HepG2 (cell line): ENCODE data around the gene DUSP22. TPM values are rescaled to one million over a fixed set of nuclear protein-coding genes. Genes with fewer than 3 reads are reported as not detected.
A peak's percentile ranks its signal among the peaks of the same experiment; 100 is the strongest.

ENCODE experiments used
- ATM ChIP-seq: fragments of 450-650 bp; IDR thresholded peaks from 2 replicates; pipeline ENCODE4 v1.7.1; 2017; ENCODE audit warnings: mild to moderate bottlenecking, borderline replicate concordance
- BCL3 ChIP-seq: sonication (generic); formaldehyde crosslinking; IDR thresholded peaks from 2 replicates; pipeline ENCODE4 v1.5.1; 2020; ENCODE audit warnings: mild to moderate bottlenecking, missing genetic modification reagents, moderate library complexity
- BRCA1 ChIP-seq: sonication (generic); formaldehyde crosslinking; IDR thresholded peaks from 2 replicates; pipeline ENCODE4 v1.4.0; 2020; ENCODE audit warnings: missing genetic modification reagents
- BRD4 ChIP-seq: sonication (generic); formaldehyde crosslinking; IDR thresholded peaks from 2 replicates; pipeline ENCODE4 v1.4.0; 2020; ENCODE audit warnings: missing genetic modification reagents
- DBP ChIP-seq: sonication (generic); formaldehyde crosslinking; IDR thresholded peaks from 2 replicates; pipeline ENCODE4 v1.4.0; 2020; ENCODE audit warnings: missing genetic modification reagents; ENCODE audit errors: not compliant biosample characterization
- ELK4 ChIP-seq: sonication (generic); formaldehyde crosslinking; IDR thresholded peaks from 2 replicates; pipeline ENCODE4 v1.9.0; 2021; ENCODE audit warnings: missing genetic modification reagents, borderline replicate concordance
- FOXA3 ChIP-seq: IDR thresholded peaks from 2 replicates; pipeline ENCODE4 v1.6.1; 2016; ENCODE audit warnings: missing genetic modification reagents, missing compliant biosample characterization
- GATA4 ChIP-seq: sonication (generic); IDR thresholded peaks from 2 replicates; pipeline ENCODE4 v1.6.1; 2016; ENCODE audit warnings: antibody characterized with exemption, low read depth, borderline replicate concordance
- PAF1 ChIP-seq: IDR thresholded peaks from 2 replicates; pipeline ENCODE4 v1.6.1; 2016; ENCODE audit warnings: missing genetic modification reagents, missing compliant biosample characterization
- PAXIP1 ChIP-seq: sonication (generic); formaldehyde crosslinking; conservative IDR thresholded peaks from 2 replicates; pipeline ENCODE4 v1.4.0; 2020; ENCODE audit warnings: mild to moderate bottlenecking, missing genetic modification reagents, moderate library complexity
- POGZ ChIP-seq: sonication (generic); formaldehyde crosslinking; IDR thresholded peaks from 2 replicates; pipeline ENCODE4 v1.4.0; 2020; ENCODE audit warnings: mild to moderate bottlenecking, missing genetic modification reagents
- ZBTB44 ChIP-seq: sonication (generic); formaldehyde crosslinking; IDR thresholded peaks from 2 replicates; pipeline ENCODE4 v1.4.0; 2020; ENCODE audit warnings: missing genetic modification reagents
- ZNF232 ChIP-seq: sonication (generic); formaldehyde crosslinking; IDR thresholded peaks from 2 replicates; pipeline ENCODE4 v1.4.0; 2020; ENCODE audit warnings: missing genetic modification reagents, borderline replicate concordance
- ZNF512 ChIP-seq: sonication (generic); formaldehyde crosslinking; IDR thresholded peaks from 2 replicates; pipeline ENCODE4 v1.4.0; 2020; ENCODE audit warnings: mild to moderate bottlenecking, missing genetic modification reagents
- ZNF614 ChIP-seq: IDR thresholded peaks from 2 replicates; pipeline ENCODE4 v1.6.1; 2018; ENCODE audit warnings: missing biosample characterization, missing genetic modification reagents, inconsistent platforms, borderline replicate concordance
- ZNF777 ChIP-seq: sonication (generic); formaldehyde crosslinking; IDR thresholded peaks from 2 replicates; pipeline ENCODE4 v1.4.0; 2020; ENCODE audit warnings: missing genetic modification reagents
- ZSCAN22 ChIP-seq: sonication (generic); formaldehyde crosslinking; IDR thresholded peaks from 2 replicates; pipeline ENCODE4 v1.4.0; 2020; ENCODE audit warnings: mild to moderate bottlenecking, missing genetic modification reagents
- polyA plus RNA-seq, 8 experiments: library from polyadenylated mRNA; depleted of rRNA in 3 of 8; stranded (reverse) in 7 of 8; unstranded in 1 of 8; fragments of >200 nt; fragmentation: Illumina TruSeq in 4 of 8; extraction: Trizol in 4 of 8; gene quantifications; 2 replicates each; pipeline versions ENCODE4 v1.2.1 to v1.2.3, GENCODE V29; 2011 to 2016; ENCODE audit warnings: low read depth in 4 of 8, missing spikeins in 1 of 8, mixed read lengths in 1 of 8; ENCODE audit not compliant: insufficient read depth in 1 of 8
- total RNA-seq, 5 experiments: library from RNA; depleted of rRNA; stranded (reverse); fragments of >200 nt; fragmentation: Illumina TruSeq; extraction: Trizol; gene quantifications; 2 replicates each; pipeline ENCODE4 v1.2.3, GENCODE V29; 2016; ENCODE audit warnings: low read depth in 1 of 5

Gene DUSP22
- total and polyA plus RNA-seq, 2 of the 13 experiments (the other 11 are each of a cell fraction or from before 2014, with no cell fraction given): 20.2 to 32.8 TPM

- TF ChIP-seq BRCA1 (peak; percentile 41; the same call in 1 of the 2 replicates), ZNF232 (no peak; the same call in none of the 2 replicates), ATM (no peak), ZNF777 (peak; percentile 43; the same call in 1 of the 2 replicates), BRD4 (CRISPR knock-in tag) (no peak), ELK4 (CRISPR knock-in tag) (no peak), PAXIP1 (CRISPR knock-in tag) (peak; percentile 16; the same call in 1 of the 2 replicates), ZBTB44 (no peak), POGZ (CRISPR knock-in tag) (no peak; the same call in 1 of the 2 replicates), ZSCAN22 (CRISPR knock-in tag) (no peak), BCL3 (CRISPR knock-in tag) (peak; percentile 61; the same call in 1 of the 2 replicates), DBP (no peak), GATA4 (0 out of 2 replicates have a peak, but pooled peaks have one; percentile 38), ZNF512 (no peak), PAF1 (CRISPR knock-in tag) (no peak), ZNF614 (no peak), FOXA3 (peak; percentile 80)
Measured at GRCh38 chr6:291697-292505, at the start of gene DUSP22 (continued).
